HG03342 (cell line): ENCODE measurements around the gene IPO5.
"Not testable (repeated sequence)": the region's sequence is repeated elsewhere in the genome, so short reads cannot be mapped to it uniquely, and the experiment has no call there.

Source experiments
- ATAC-seq: cut with Tn5 transposase; IDR thresholded peaks from one replicate; pipeline ENCODE4 v1.9.1; 2021; ENCODE audit warnings: mild to moderate bottlenecking, moderate library complexity; ENCODE audit not compliant: unreplicated experiment

Gene IPO5

GRCh38 chr13:97948041-97948440 lies 5.4 kb upstream of the IPO5 start:
- ATAC-seq = no peak

GRCh38 chr13:97949316-97949715 lies 4.2 kb upstream of the IPO5 start:
- not testable (repeated sequence) for ATAC-seq

GRCh38 chr13:97951376-97951775 lies 2.1 kb upstream of the IPO5 start:
- ATAC-seq = no peak

GRCh38 chr13:97952831-97953230 lies 644 bp upstream of the IPO5 start:
- peak; percentile 61 for ATAC-seq

- no peak for ATAC-seq
Observed at GRCh38 chr13:97961340-97961739, 7.9 kb downstream of the IPO5 start.

GRCh38 chr13:97962887-97963286 lies 9.4 kb downstream of the IPO5 start:
- ATAC-seq = no peak

GRCh38 chr13:97967226-97967625 lies 13.8 kb downstream of the IPO5 start:
- ATAC-seq = no peak

- ATAC-seq = no peak
Observed at GRCh38 chr13:97967948-97968347, 14.5 kb downstream of the IPO5 start.

- ATAC-seq = no peak
Observed at GRCh38 chr13:97971519-97971918, 18.0 kb downstream of the IPO5 start.

- no peak for ATAC-seq
Observed at GRCh38 chr13:97974773-97975172, 21.3 kb downstream of the IPO5 start.

- ATAC-seq = peak; percentile 0
Observed at GRCh38 chr13:97975280-97975847, 21.9 kb downstream of the IPO5 start.

GRCh38 chr13:97975848-97976609 lies 22.6 kb downstream of the IPO5 start:
- ATAC-seq = peak; percentile 88

- ATAC-seq = peak; percentile 43
Observed at GRCh38 chr13:97976610-97977521, 23.4 kb downstream of the IPO5 start.

- ATAC-seq = no peak
Observed at GRCh38 chr13:97977982-97978381, 24.5 kb downstream of the IPO5 start.

GRCh38 chr13:97978651-97979050 lies 25.2 kb downstream of the IPO5 start:
- ATAC-seq = no peak

GRCh38 chr13:97979051-97979450 lies 25.6 kb downstream of the IPO5 start:
- ATAC-seq = no peak

- no peak for ATAC-seq
Observed at GRCh38 chr13:97979556-97979955, 26.1 kb downstream of the IPO5 start.

- no peak for ATAC-seq
Observed at GRCh38 chr13:97982286-97982685, 28.8 kb downstream of the IPO5 start.

- ATAC-seq = peak; percentile 88
Observed at GRCh38 chr13:97986835-97987234, 33.4 kb downstream of the IPO5 start.

GRCh38 chr13:97999653-98000052 lies 46.2 kb downstream of the IPO5 start:
- no peak for ATAC-seq

GRCh38 chr13:98004107-98004506 lies 50.6 kb downstream of the IPO5 start:
- ATAC-seq = no peak

GRCh38 chr13:98004997-98005396 lies 51.5 kb downstream of the IPO5 start:
- ATAC-seq = not testable (repeated sequence)
